Transverse colon (tissue), 4 donors: ENCODE data around the gene MAPKAPK2. TPM values are rescaled to one million over a fixed set of nuclear protein-coding genes. Genes with fewer than 3 reads are reported as not detected.

ENCODE experiments used
- DNase-seq: peaks from one replicate; pipeline ENCODE4 v3.0.0-alpha.2; 2019
- H3K27ac ChIP-seq, 4 donors: fragments of 200-600 bp; sonication (generic); 2 replicates each; pipeline ENCODE4 v1.5.1; 2016 to 2018; ENCODE audit warnings: inconsistent platforms in 4 of 4
- H3K27me3 ChIP-seq: fragments of 200-600 bp; sonication (generic); 2 replicates; pipeline ENCODE4 v1.5.1; 2017; ENCODE audit warnings: inconsistent platforms
- H3K36me3 ChIP-seq, 4 donors: fragments of 200-600 bp; sonication (generic); 2 replicates each; pipeline ENCODE4 v1.5.1; 2017 to 2019; ENCODE audit warnings: inconsistent platforms in 4 of 4
- H3K4me1 ChIP-seq, 4 donors: fragments of 200-600 bp; sonication (generic); 2 replicates each; pipeline ENCODE4 v1.5.1; 2017 to 2020; ENCODE audit warnings: inconsistent platforms in 4 of 4
- H3K4me3 ChIP-seq, 4 donors: fragments of 200-600 bp; sonication (generic); 1 replicate in 1 of 4; 2 replicates in 3 of 4; pipeline versions ENCODE4 v1.5.1 to v1.6.1; 2017 to 2019; ENCODE audit warnings: inconsistent platforms in 4 of 4
- H3K9me3 ChIP-seq, 2 donors: fragments of 200-600 bp; sonication (generic); 2 replicates each; pipeline ENCODE4 v1.5.1; 2017 to 2019; ENCODE audit warnings: inconsistent platforms in 2 of 2
- CTCF ChIP-seq, 5 experiments: fragments of 200-600 bp in 3 of 5; fragments of 450-650 bp in 2 of 5; sonication (generic) in 3 of 5; IDR thresholded peaks; 1 replicate in 2 of 5; 2 replicates in 3 of 5; pipeline ENCODE4 v1.5.1; 2016 to 2017; ENCODE audit warnings: antibody characterized with exemption in 5 of 5, inconsistent platforms in 3 of 5, mild to moderate bottlenecking in 2 of 5, moderate library complexity in 1 of 5
- EP300 ChIP-seq: sonication (generic); formaldehyde crosslinking; IDR thresholded peaks from one replicate; pipeline ENCODE4 v1.6.1; 2017; ENCODE audit warnings: antibody characterized with exemption, low read depth
- POLR2A ChIP-seq: fragments of 450-650 bp; IDR thresholded peaks from one replicate; pipeline ENCODE4 v1.6.1; 2016; ENCODE audit warnings: antibody characterized with exemption, mild to moderate bottlenecking, moderate library complexity
- POLR2AphosphoS5 ChIP-seq, 3 donors: sonication (generic); formaldehyde crosslinking; IDR thresholded peaks; one replicate each; pipeline ENCODE4 v1.6.1; 2016; ENCODE audit warnings: antibody characterized with exemption in 3 of 3
- WGBS, 2 donors: methylation state at CpG; one replicate each; pipeline ENCODE4 v1.1.5; 2018; ENCODE audit warnings: low coverage in 1 of 2; 5-methylcytosine and 5-hydroxymethylcytosine counted together
- in situ Hi-C, 4 donors: fragments of 200-750 bp; cut with MboI; loops; one replicate each; pipeline versions ENCODE4 v1.15.0 to v1.15.1; 2017; ENCODE audit warnings: low sequenced_read_pairs in 3 of 4, low pct_ligation_motif_present in 1 of 4, low pct_unique_long_range_greater_than_20kb in 1 of 4
- intact Hi-C: fragments of 100-400 bp; cut with DNase I; formaldehyde crosslinking; loops from one replicate; pipeline ENCODE4 v1.15.1; 2023; ENCODE audit warnings: low total_unique reads
- total RNA-seq, 4 donors: library from RNA; depleted of rRNA; stranded (reverse); fragments of >200 nt; gene quantifications; one replicate each; pipeline ENCODE4 v1.1.0, GENCODE V29; 2016

The MAPKAPK2 gene
- total RNA-seq, 4 donors from 2014 or later = 47.0 to 74.8 (median 52.2) TPM

GRCh38 chr1:206723805-206724472 is 39.2 kb downstream of the MAPKAPK2 start:
- Histone ChIP-seq H3K36me3 (no peaks in the 10 kb centered on the region), H3K4me3 (no peak overlapping the region), H3K27me3 (no peaks in the 10 kb centered on the region), H3K9me3 (no peaks in the 10 kb centered on the region), H3K27ac (peak overlapping the region; percentile 27 to 70 (median 48)), H3K4me1 (peaks cover 14 to 51% (median 29%) of the 10 kb centered on the region in 4 donors)
- no peak for DNase-seq
- in situ Hi-C loops = loop anchor here in 1 of 4 donors (10.0 kb wide), 1 partner anchor 261 kb away; no protein-coding TSS in a partner anchor
- TF ChIP-seq POLR2AphosphoS5 (IDR thresholded peaks at IDR 0.05) (peak in 1 of 3 donors; percentile 17), POLR2A (no peak)
- 37 to 60% methylated on average over 3 to 12 of the region's 12 CpGs for WGBS, 2 donors
- intact Hi-C loops = no loop called here

- WGBS, 2 donors = 73 to 100% methylated on average over 1 to 9 of the region's 9 CpGs
Measured at GRCh38 chr1:206725109-206725963, 40.6 kb downstream of the MAPKAPK2 start.

GRCh38 chr1:206727981-206728696 is 43.4 kb downstream of the MAPKAPK2 start:
- in situ Hi-C loops = loop anchor here in 3 of 4 donors (5.0 to 25.0 kb wide), 3 partner anchors 184 to 257 kb away; partner anchors contain the start of gene FCMR (in 1 of the 3)
- H3K9me3 ChIP-seq = no peaks in the 10 kb centered on the region
- H3K4me3 ChIP-seq = no peak overlapping the region
- 81 to 86% methylated on average over 2 to 8 of the region's 8 CpGs for WGBS, 2 donors
- TF ChIP-seq CTCF (IDR thresholded peaks at IDR 0.05) (no peak), POLR2A (no peak)
- H3K36me3 ChIP-seq = peaks cover 0 to 38% (median 17%) of the 10 kb centered on the region in 4 donors
- H3K27ac ChIP-seq = no peak overlapping the region
- no peak for DNase-seq
- intact Hi-C loops = loop anchor here (5.0 kb wide), 1 partner anchor 184 kb away; no protein-coding TSS in a partner anchor
- H3K27me3 ChIP-seq = no peaks in the 10 kb centered on the region
- peaks cover 14 to 37% (median 21%) of the 10 kb centered on the region in 4 donors for H3K4me1 ChIP-seq

More at GRCh38 chr1:206725109-206725963, 40.6 kb downstream of the MAPKAPK2 start:
- in situ Hi-C loops = loop anchor here in 3 of 4 donors (5.0 to 25.0 kb wide), 3 partner anchors 187 to 259 kb away; partner anchors contain the start of gene FCMR (in 1 of the 3)
- H3K27me3 ChIP-seq = no peaks in the 10 kb centered on the region
- H3K4me1 ChIP-seq = peaks cover 14 to 43% (median 25%) of the 10 kb centered on the region in 4 donors
- peak; percentile 60 for DNase-seq
- TF ChIP-seq EP300 (no peak), CTCF (IDR thresholded peaks at IDR 0.05) (peak; percentile 25 to 63 (median 40))
- no peak overlapping the region for H3K4me3 ChIP-seq
- H3K9me3 ChIP-seq = no peaks in the 10 kb centered on the region
- intact Hi-C loops = loop anchor here (5.0 kb wide), 1 partner anchor 187 kb away; no protein-coding TSS in a partner anchor
- H3K36me3 ChIP-seq = peaks cover 0 to 13% (median 7%) of the 10 kb centered on the region in 4 donors
- no peak overlapping the region for H3K27ac ChIP-seq

- WGBS, 2 donors = 86 to 100% methylated on average over 2 to 9 of the region's 9 CpGs
- intact Hi-C loops (loop anchor here (5.0 kb wide), 1 partner anchor 184 kb away; no protein-coding TSS in a partner anchor), in situ Hi-C loops (loop anchor here in 3 of 4 donors (5.0 to 25.0 kb wide), 3 partner anchors 184 to 256 kb away; partner anchors contain the start of gene FCMR (in 1 of the 3))
- no peak for DNase-seq
- no peaks in the 10 kb centered on the region for H3K9me3 ChIP-seq
- no peak overlapping the region for H3K4me3 ChIP-seq
- peaks cover 11 to 32% (median 16%) of the 10 kb centered on the region in 4 donors for H3K4me1 ChIP-seq
- no peak for TF ChIP-seq POLR2A
- H3K36me3 ChIP-seq = peaks cover 0 to 38% (median 17%) of the 10 kb centered on the region in 4 donors
- H3K27me3 ChIP-seq = no peaks in the 10 kb centered on the region
- H3K27ac ChIP-seq = no peak overlapping the region
Measured at GRCh38 chr1:206728697-206728987, 43.9 kb downstream of the MAPKAPK2 start.
